Measurements from ENCODE around the gene PVALB. TPM values are rescaled to one million over a fixed set of nuclear protein-coding genes. Genes with fewer than 3 reads are reported as not detected.
A peak's percentile ranks its signal among the peaks of the same experiment; 100 is the strongest.

The PVALB gene
- total and polyA plus RNA-seq, 5 experiments from 2014 or later = not detected

GRCh38 chr22:36776722-36777121, 40.1 kb downstream of the PVALB start:
- Mint-ChIP-seq H3K9me3 (no peaks in the 10 kb centered on the region), H3K27ac (peak overlapping the region; percentile 94 to 99 (median 96)), H3K4me1 (peaks cover 19 to 34% (median 29%) of the 10 kb centered on the region in 4 donors), H3K36me3 (peaks cover 0 to 3% (median 0%) of the 10 kb centered on the region in 3 donors), H3K4me3 (peak overlapping the region; percentile 82 to 96 (median 92)), H3K27me3 (no peaks in the 10 kb centered on the region)
- ATAC-seq = peak; percentile 4 to 13
- DNase-seq = peak in 2 of 10 donors; percentile 10 to 30
- POLR2A ChIA-PET = interaction anchor here (0.7 to 2.4 kb wide), 11 partner anchors 8 to 831 kb away, joined by 3 to 14 read pairs (median 3); partner anchors contain the start of genes EIF3D and GGA1

GRCh38 chr22:36775964-36776669, 40.7 kb downstream of the PVALB start, which contains the start of gene IFT27:
TSS of gene IFT27 (minus strand) at chr22:36776119. CDS start at chr22:36775707, 412 bp downstream.
- Mint-ChIP-seq H3K9me3 (no peaks in the 10 kb centered on the region), H3K36me3 (peaks cover 0 to 6% (median 0%) of the 10 kb centered on the region in 3 donors), H3K27me3 (no peaks in the 10 kb centered on the region), H3K4me3 (peak within 1 kb of the TSS; percentile 82 to 96 (median 92)), H3K27ac (peak within 1 kb of the TSS; percentile 94 to 99 (median 96)), H3K4me1 (peaks cover 22 to 38% (median 27%) of the 10 kb centered on the region in 4 donors)
- DNase-seq = peak; percentile 86 to 100 (median 98)
- peak; percentile 86 to 88 for ATAC-seq
- POLR2A ChIA-PET = interaction anchor here (0.6 to 2.4 kb wide), 17 partner anchors 8 to 832 kb away, joined by 3 to 14 read pairs (median 4); partner anchors contain the start of genes EIF3D, GGA1 and MFNG

GRCh38 chr22:36775586-36775963, 41.3 kb downstream of the PVALB start:
- peak overlapping the region; percentile 82 to 96 (median 92) for H3K4me3 Mint-ChIP-seq
- peak overlapping the region; percentile 91 to 99 (median 95) for H3K27ac Mint-ChIP-seq
- DNase-seq (peak; percentile 16 to 81 (median 54)), ATAC-seq (peak; percentile 15 to 22)
- H3K27me3 Mint-ChIP-seq = no peaks in the 10 kb centered on the region
- H3K4me1 Mint-ChIP-seq = peaks cover 24 to 41% (median 27%) of the 10 kb centered on the region in 4 donors
- peaks cover 0 to 7% (median 0%) of the 10 kb centered on the region in 3 donors for H3K36me3 Mint-ChIP-seq
- no peaks in the 10 kb centered on the region for H3K9me3 Mint-ChIP-seq
- POLR2A ChIA-PET = interaction anchor here (0.9 to 2.4 kb wide), 14 partner anchors 12 to 833 kb away, joined by 3 to 14 read pairs (median 4); partner anchors contain the start of genes EIF3D, GGA1 and MFNG

- Mint-ChIP-seq H3K4me3 (peak overlapping the region in 1 of 10 donors; percentile 28), H3K9me3 (no peaks in the 10 kb centered on the region), H3K36me3 (peaks cover 0 to 7% (median 0%) of the 10 kb centered on the region in 3 donors), H3K27me3 (no peaks in the 10 kb centered on the region), H3K4me1 (peaks cover 25 to 47% (median 29%) of the 10 kb centered on the region in 4 donors), H3K27ac (peak overlapping the region in 3 of 10 donors; percentile 36 to 73 (median 48))
- POLR2A ChIA-PET = interaction anchor here (0.7 kb wide), 1 partner anchor 468 kb away, joined by 4 read pairs; no protein-coding TSS in a partner anchor
- ATAC-seq = no peak
- DNase-seq = peak in 1 of 10 donors; percentile 9
Measured at GRCh38 chr22:36773935-36774334, 42.9 kb downstream of the PVALB start.

GRCh38 chr22:36772451-36772850, 44.4 kb downstream of the PVALB start:
- peaks cover 21 to 39% (median 24%) of the 10 kb centered on the region in 4 donors for H3K4me1 Mint-ChIP-seq
- peak overlapping the region in 2 of 10 donors; percentile 14 to 15 for H3K27ac Mint-ChIP-seq
- peaks cover 0 to 7% (median 0%) of the 10 kb centered on the region in 3 donors for H3K36me3 Mint-ChIP-seq
- no peak for ATAC-seq
- H3K4me3 Mint-ChIP-seq = no peak overlapping the region
- no peaks in the 10 kb centered on the region for H3K27me3 Mint-ChIP-seq
- POLR2A ChIA-PET = no interaction called here
- no peaks in the 10 kb centered on the region for H3K9me3 Mint-ChIP-seq
- no peak for DNase-seq

GRCh38 chr22:36771356-36772063, 45.3 kb downstream of the PVALB start:
- DNase-seq (no peak), ATAC-seq (no peak)
- no peaks in the 10 kb centered on the region for H3K27me3 Mint-ChIP-seq
- POLR2A ChIA-PET = no interaction called here
- no peaks in the 10 kb centered on the region for H3K9me3 Mint-ChIP-seq
- H3K4me3 Mint-ChIP-seq = no peak overlapping the region
- H3K36me3 Mint-ChIP-seq = peaks cover 0 to 15% (median 4%) of the 10 kb centered on the region in 3 donors
- peak overlapping the region in 1 of 10 donors; percentile 77 for H3K27ac Mint-ChIP-seq
- H3K4me1 Mint-ChIP-seq = peaks cover 12 to 32% (median 16%) of the 10 kb centered on the region in 4 donors

GRCh38 chr22:36770513-36771231, 46.2 kb downstream of the PVALB start:
- ATAC-seq = no peak
- POLR2A ChIA-PET = no interaction called here
- H3K27me3 Mint-ChIP-seq = no peaks in the 10 kb centered on the region
- peaks cover 0 to 18% (median 4%) of the 10 kb centered on the region in 3 donors for H3K36me3 Mint-ChIP-seq
- peaks cover 9 to 28% (median 14%) of the 10 kb centered on the region in 4 donors for H3K4me1 Mint-ChIP-seq
- no peaks in the 10 kb centered on the region for H3K9me3 Mint-ChIP-seq
- no peak for DNase-seq
- H3K4me3 Mint-ChIP-seq = no peak overlapping the region
- H3K27ac Mint-ChIP-seq = peak overlapping the region in 1 of 10 donors; percentile 50

- Mint-ChIP-seq H3K4me3 (peak overlapping the region in 1 of 10 donors; percentile 45), H3K27ac (no peak overlapping the region)
- no peak for ATAC-seq
Measured at GRCh38 chr22:36769541-36770512, 47.0 kb downstream of the PVALB start.

GRCh38 chr22:36768616-36769015, 48.2 kb downstream of the PVALB start:
- H3K4me1 Mint-ChIP-seq = peaks cover 0 to 20% (median 7%) of the 10 kb centered on the region in 4 donors
- H3K9me3 Mint-ChIP-seq = no peaks in the 10 kb centered on the region
- DNase-seq = no peak
- POLR2A ChIA-PET = no interaction called here
- H3K36me3 Mint-ChIP-seq = peaks cover 0 to 28% (median 4%) of the 10 kb centered on the region in 3 donors
- H3K27ac Mint-ChIP-seq = no peak overlapping the region
- no peak for ATAC-seq
- H3K4me3 Mint-ChIP-seq = no peak overlapping the region
- H3K27me3 Mint-ChIP-seq = no peaks in the 10 kb centered on the region

More at GRCh38 chr22:36769541-36770512, 47.0 kb downstream of the PVALB start:
- POLR2A ChIA-PET = no interaction called here
- H3K4me1 Mint-ChIP-seq = peaks cover 2 to 21% (median 8%) of the 10 kb centered on the region in 4 donors
- peaks cover 0 to 23% (median 4%) of the 10 kb centered on the region in 3 donors for H3K36me3 Mint-ChIP-seq
- DNase-seq = no peak
- H3K9me3 Mint-ChIP-seq = no peaks in the 10 kb centered on the region
- H3K27me3 Mint-ChIP-seq = no peaks in the 10 kb centered on the region

- Mint-ChIP-seq H3K27ac (no peak overlapping the region), H3K27me3 (no peaks in the 10 kb centered on the region), H3K36me3 (peaks cover 0 to 28% (median 4%) of the 10 kb centered on the region in 3 donors), H3K4me3 (no peak overlapping the region), H3K9me3 (no peaks in the 10 kb centered on the region), H3K4me1 (peaks cover 0 to 20% (median 7%) of the 10 kb centered on the region in 4 donors)
- ATAC-seq (no peak), DNase-seq (no peak)
- POLR2A ChIA-PET = no interaction called here
Measured at GRCh38 chr22:36768141-36768540, 48.7 kb downstream of the PVALB start.

All from naive thymus-derived CD8-positive, alpha-beta T cell (primary cell).